C4-2B (cell line): ENCODE data around the gene ACVR1.

Experiments used
- CTCF ChIP-seq: fragments of 450-650 bp; conservative IDR thresholded peaks from 2 replicates; pipeline ENCODE4 v1.5.1; 2017; ENCODE audit warnings: mild to moderate bottlenecking
- ZFX ChIP-seq: fragments of 450-650 bp; IDR thresholded peaks from 2 replicates; pipeline ENCODE4 v1.6.1; 2017

GRCh38 chr2:157833721-157834120 is 42.4 kb downstream of the ACVR1 start:
- TF ChIP-seq CTCF (no peak), ZFX (no peak)
